ENCODE measurements around the gene LIN7B. TPM values are rescaled to one million over a fixed set of nuclear protein-coding genes. Genes with fewer than 3 reads are reported as not detected.

Gene LIN7B
- total and polyA plus RNA-seq, 2 of the 13 experiments (the other 11 are each of a cell fraction or from before 2014, with no cell fraction given), result 5.3 to 7.6 TPM

- TF ChIP-seq ZNF546 (CRISPR knock-in tag; conservative IDR thresholded peaks at IDR 0.05) (peak; percentile 20; the same call in 1 of the 2 replicates), DZIP1 (CRISPR knock-in tag; IDR thresholded peaks at IDR 0.05) (no peak), SUZ12 (IDR thresholded peaks at IDR 0.05; ENCODE audit: low read depth, low read length) (no peak), PRDM10 (CRISPR knock-in tag; IDR thresholded peaks at IDR 0.05; ENCODE audit: low read depth) (peak; percentile 97), POGZ (CRISPR knock-in tag; IDR thresholded peaks at IDR 0.05) (no peak), RFX5 (IDR thresholded peaks at IDR 0.05; ENCODE audit: low read depth, low read length) (no peak), KDM6A (CRISPR knock-in tag; IDR thresholded peaks at IDR 0.05; ENCODE audit: low read depth) (no peak), SKI (IDR thresholded peaks at IDR 0.05; ENCODE audit: partially characterized antibody) (no peak), ZNF746 (CRISPR knock-in tag; IDR thresholded peaks at IDR 0.05) (no peak), YEATS4 (CRISPR knock-in tag; IDR thresholded peaks at IDR 0.05; ENCODE audit: borderline replicate concordance) (no peak), JDP2 (CRISPR knock-in tag; IDR thresholded peaks at IDR 0.05; ENCODE audit: borderline replicate concordance) (no peak), E2F2 (CRISPR knock-in tag; IDR thresholded peaks at IDR 0.05; ENCODE audit: borderline replicate concordance) (no peak), HOXA9 (CRISPR knock-in tag; IDR thresholded peaks at IDR 0.05; ENCODE audit: borderline replicate concordance) (peak; percentile 78; the same call in 1 of the 2 replicates), TFDP2 (CRISPR knock-in tag; IDR thresholded peaks at IDR 0.05) (no peak), ZNF20 (CRISPR knock-in tag; IDR thresholded peaks at IDR 0.05) (no peak), ATF4 (CRISPR knock-in tag; IDR thresholded peaks at IDR 0.05) (peak in 1 of 2 experiments; percentile 10; a peak in 1 of 4 replicates), GABPA (IDR thresholded peaks at IDR 0.05; ENCODE audit: low read depth, low read length) (no peak), GABPA (CRISPR knock-in tag; IDR thresholded peaks at IDR 0.05; ENCODE audit: low read depth) (peak; percentile 10; the same call in 1 of the 2 replicates), NR3C1 (CRISPR knock-in tag; IDR thresholded peaks at IDR 0.05) (no peak), MED1 (CRISPR knock-in tag; IDR thresholded peaks at IDR 0.05) (no peak; the same call in 1 of the 2 replicates), ZNF550 (CRISPR knock-in tag; IDR thresholded peaks at IDR 0.05; ENCODE audit: borderline replicate concordance) (no peak)
Measured at GRCh38 chr19:49149652-49150105, 35.5 kb downstream of the LIN7B start (continued).

Measured in HepG2 (cell line).